Activated CD8-positive, alpha-beta memory T cell treated with anti-CD3 and anti-CD28 coated beads, Interleukin-2, amount 50 U/mL, for 24 hours (primary cell): ENCODE measurements around the gene HNRNPF.
"Not testable (repeated sequence)": the region's sequence is repeated elsewhere in the genome, so short reads cannot be mapped to it uniquely, and the experiment has no call there.

Experiments
- DNase-seq: peaks from one replicate; pipeline ENCODE4 v3.0.0-alpha.2; 2020; ENCODE audit errors: extremely low read depth

HNRNPF gene

GRCh38 chr10:43350156-43350555, 58.8 kb downstream of the HNRNPF start:
- no peak for DNase-seq

- DNase-seq = peak; percentile 54
These were observed 60.3 kb downstream of the HNRNPF start for GRCh38 chr10:43348511-43349312.

GRCh38 chr10:43347997-43348396, 61.0 kb downstream of the HNRNPF start:
- DNase-seq = no peak

GRCh38 chr10:43344051-43344450, 64.9 kb downstream of the HNRNPF start:
- DNase-seq = no peak

GRCh38 chr10:43343126-43343525, 65.9 kb downstream of the HNRNPF start:
- no peak for DNase-seq

- DNase-seq = no peak
These were observed 66.5 kb downstream of the HNRNPF start for GRCh38 chr10:43342279-43343125.

- no peak for DNase-seq
These were observed 67.5 kb downstream of the HNRNPF start for GRCh38 chr10:43341450-43341849.

GRCh38 chr10:43340619-43341018, 68.4 kb downstream of the HNRNPF start:
- no peak for DNase-seq

- no peak for DNase-seq
These were observed 68.9 kb downstream of the HNRNPF start for GRCh38 chr10:43340101-43340500.

GRCh38 chr10:43339136-43339535, 69.8 kb downstream of the HNRNPF start:
- no peak for DNase-seq

GRCh38 chr10:43338117-43338516, 70.9 kb downstream of the HNRNPF start:
- DNase-seq = no peak

GRCh38 chr10:43337536-43337935, 71.5 kb downstream of the HNRNPF start:
- DNase-seq = not testable (repeated sequence)

- no peak for DNase-seq
These were observed 72.2 kb downstream of the HNRNPF start for GRCh38 chr10:43336641-43337318.

- DNase-seq = no peak
These were observed 72.9 kb downstream of the HNRNPF start for GRCh38 chr10:43336061-43336460.
